ENCODE data around the gene ENDOU.

DNA sequence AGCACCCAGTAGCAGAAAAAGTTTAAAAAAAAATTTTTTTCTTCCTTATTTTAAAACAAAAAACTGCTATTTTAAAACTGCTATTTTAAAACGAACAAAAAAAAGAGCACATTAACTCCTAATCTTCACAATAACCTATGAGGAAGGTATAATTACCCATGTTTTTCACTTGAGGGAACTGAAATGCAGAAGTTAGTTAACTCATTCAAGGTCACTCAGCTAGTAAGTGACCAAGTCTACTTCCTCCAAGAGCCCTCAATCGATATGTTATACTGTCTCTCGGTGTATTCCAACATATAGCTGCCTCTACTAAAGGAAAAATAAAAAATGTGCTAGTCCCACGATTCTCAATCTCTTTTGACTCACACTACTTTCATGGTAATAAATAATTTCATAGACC, 27.2 kb downstream of the ENDOU start:
- TF ChIP-seq, protein P1, sequence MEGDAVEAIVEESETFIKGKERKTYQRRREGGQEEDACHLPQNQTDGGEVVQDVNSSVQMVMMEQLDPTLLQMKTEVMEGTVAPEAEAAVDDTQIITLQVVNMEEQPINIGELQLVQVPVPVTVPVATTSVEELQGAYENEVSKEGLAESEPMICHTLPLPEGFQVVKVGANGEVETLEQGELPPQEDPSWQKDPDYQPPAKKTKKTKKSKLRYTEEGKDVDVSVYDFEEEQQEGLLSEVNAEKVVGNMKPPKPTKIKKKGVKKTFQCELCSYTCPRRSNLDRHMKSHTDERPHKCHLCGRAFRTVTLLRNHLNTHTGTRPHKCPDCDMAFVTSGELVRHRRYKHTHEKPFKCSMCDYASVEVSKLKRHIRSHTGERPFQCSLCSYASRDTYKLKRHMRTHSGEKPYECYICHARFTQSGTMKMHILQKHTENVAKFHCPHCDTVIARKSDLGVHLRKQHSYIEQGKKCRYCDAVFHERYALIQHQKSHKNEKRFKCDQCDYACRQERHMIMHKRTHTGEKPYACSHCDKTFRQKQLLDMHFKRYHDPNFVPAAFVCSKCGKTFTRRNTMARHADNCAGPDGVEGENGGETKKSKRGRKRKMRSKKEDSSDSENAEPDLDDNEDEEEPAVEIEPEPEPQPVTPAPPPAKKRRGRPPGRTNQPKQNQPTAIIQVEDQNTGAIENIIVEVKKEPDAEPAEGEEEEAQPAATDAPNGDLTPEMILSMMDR (IDR thresholded peaks at IDR 0.05; ENCODE audit: extremely low read depth in 1 of 2, insufficient read depth in 1 of 2, low read depth in 1 of 2, low read length in 2 of 2) = no peak
- TF ChIP-seq JUN (IDR thresholded peaks at IDR 0.05; ENCODE audit: borderline replicate concordance, insufficient read depth, insufficient read length, low read depth) (no peak), EZH2 (IDR thresholded peaks at IDR 0.05; ENCODE audit: borderline replicate concordance, low read depth, low read length, severe bottlenecking) (no peak), POLR2AphosphoS5 (IDR thresholded peaks at IDR 0.05; ENCODE audit: insufficient read depth, low read depth, low read length) (no peak)

All from endothelial cell of umbilical vein (primary cell).